Measurements from ENCODE around the gene IGF1R. TPM values are rescaled to one million over a fixed set of nuclear protein-coding genes. Genes with fewer than 3 reads are reported as not detected.

IGF1R gene
- total RNA-seq, 4 donors from 2014 or later, result 87.8 to 173 (median 107) TPM

- no peak overlapping the region for H3K4me3 ChIP-seq
- no peaks in the 10 kb centered on the region for H3K36me3 ChIP-seq
- no peaks in the 10 kb centered on the region for H3K27me3 ChIP-seq
- no peaks in the 10 kb centered on the region for H3K9me3 ChIP-seq
- TF ChIP-seq, protein P1, sequence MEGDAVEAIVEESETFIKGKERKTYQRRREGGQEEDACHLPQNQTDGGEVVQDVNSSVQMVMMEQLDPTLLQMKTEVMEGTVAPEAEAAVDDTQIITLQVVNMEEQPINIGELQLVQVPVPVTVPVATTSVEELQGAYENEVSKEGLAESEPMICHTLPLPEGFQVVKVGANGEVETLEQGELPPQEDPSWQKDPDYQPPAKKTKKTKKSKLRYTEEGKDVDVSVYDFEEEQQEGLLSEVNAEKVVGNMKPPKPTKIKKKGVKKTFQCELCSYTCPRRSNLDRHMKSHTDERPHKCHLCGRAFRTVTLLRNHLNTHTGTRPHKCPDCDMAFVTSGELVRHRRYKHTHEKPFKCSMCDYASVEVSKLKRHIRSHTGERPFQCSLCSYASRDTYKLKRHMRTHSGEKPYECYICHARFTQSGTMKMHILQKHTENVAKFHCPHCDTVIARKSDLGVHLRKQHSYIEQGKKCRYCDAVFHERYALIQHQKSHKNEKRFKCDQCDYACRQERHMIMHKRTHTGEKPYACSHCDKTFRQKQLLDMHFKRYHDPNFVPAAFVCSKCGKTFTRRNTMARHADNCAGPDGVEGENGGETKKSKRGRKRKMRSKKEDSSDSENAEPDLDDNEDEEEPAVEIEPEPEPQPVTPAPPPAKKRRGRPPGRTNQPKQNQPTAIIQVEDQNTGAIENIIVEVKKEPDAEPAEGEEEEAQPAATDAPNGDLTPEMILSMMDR (IDR thresholded peaks at IDR 0.05), result no peak
- TF ChIP-seq POLR2AphosphoS5 (IDR thresholded peaks at IDR 0.05) (no peak), EP300 (IDR thresholded peaks at IDR 0.05) (no peak), POLR2A (IDR thresholded peaks at IDR 0.05) (no peak)
- peaks cover 36% of the 10 kb centered on the region for H3K4me1 ChIP-seq
- 48% methylated on average over 3 of the region's 3 CpGs for WGBS
- no peak overlapping the region for H3K27ac ChIP-seq
- no peak for DNase-seq (ENCODE audit: low spot score in 2 of 2)
These were observed 224.4 kb downstream of the IGF1R start for GRCh38 chr15:98872774-98873173.

- peak overlapping the region; percentile 31 for H3K27ac ChIP-seq
- no peak overlapping the region for H3K4me3 ChIP-seq
- no peaks in the 10 kb centered on the region for H3K27me3 ChIP-seq
- TF ChIP-seq, protein P1 (IDR thresholded peaks at IDR 0.05), result no peak
- TF ChIP-seq POLR2AphosphoS5 (IDR thresholded peaks at IDR 0.05), result no peak
- no peaks in the 10 kb centered on the region for H3K36me3 ChIP-seq
- H3K4me1 ChIP-seq, result peaks cover 33% of the 10 kb centered on the region
- H3K9me3 ChIP-seq, result no peaks in the 10 kb centered on the region
- DNase-seq (ENCODE audit: low spot score in 2 of 2), result no peak
- 24% methylated on average over 12 of the region's 12 CpGs for WGBS
These were observed 225.3 kb downstream of the IGF1R start for GRCh38 chr15:98873441-98874218.

DNA sequence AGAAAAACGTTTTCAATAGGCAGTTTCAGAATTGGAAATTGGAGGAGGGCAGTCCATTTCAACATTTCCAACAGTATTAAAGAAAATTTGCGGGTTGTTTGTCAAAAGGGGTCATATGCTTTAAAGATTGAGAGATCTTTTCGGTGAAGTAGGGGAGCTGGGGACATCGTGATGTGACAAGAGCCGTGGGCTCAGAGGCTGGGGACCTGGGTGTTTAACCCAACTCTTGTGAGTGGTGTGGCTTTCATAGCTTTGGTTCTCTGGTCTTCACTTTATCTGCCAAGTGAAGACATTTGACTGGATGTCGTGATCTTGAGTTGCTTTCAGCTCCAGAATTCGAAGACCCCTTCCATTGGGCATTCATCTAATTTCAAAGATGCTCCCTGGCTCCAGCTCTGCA, 226.0 kb downstream of the IGF1R start:
- TF ChIP-seq EP300 (IDR thresholded peaks at IDR 0.05) (no peak), POLR2AphosphoS5 (IDR thresholded peaks at IDR 0.05) (no peak), POLR2A (IDR thresholded peaks at IDR 0.05) (no peak)
- TF ChIP-seq, protein P1 (IDR thresholded peaks at IDR 0.05), result no peak
- Histone ChIP-seq H3K36me3 (no peaks in the 10 kb centered on the region), H3K27me3 (no peaks in the 10 kb centered on the region), H3K9me3 (no peaks in the 10 kb centered on the region), H3K27ac (peak overlapping the region; percentile 31), H3K4me3 (no peak overlapping the region), H3K4me1 (peaks cover 30% of the 10 kb centered on the region)
- WGBS, result 69% methylated on average over 7 of the region's 7 CpGs
- DNase-seq (ENCODE audit: low spot score in 2 of 2), result no peak

DNA sequence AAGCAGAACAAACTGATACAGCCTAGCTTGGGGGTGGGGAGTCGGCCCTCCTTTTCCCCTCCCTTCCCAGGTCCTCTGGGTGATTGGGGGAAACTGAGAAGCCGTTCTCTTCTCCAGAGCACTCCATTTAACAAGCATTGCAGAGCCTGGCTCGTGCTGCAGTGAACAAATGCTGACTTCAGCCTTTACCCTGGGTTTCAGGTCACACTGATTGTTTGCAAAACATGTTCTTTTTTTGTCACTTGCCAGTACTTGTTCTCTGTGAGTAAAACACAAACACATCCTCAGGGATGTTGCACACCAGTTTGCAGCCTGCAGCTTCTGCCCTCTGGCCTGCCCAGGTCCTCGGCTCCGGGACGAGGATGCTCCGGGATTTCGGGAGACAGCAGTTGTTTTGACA, 226.4 kb downstream of the IGF1R start:
- 25% methylated on average over 8 of the region's 8 CpGs for WGBS
- Histone ChIP-seq H3K36me3 (no peaks in the 10 kb centered on the region), H3K27me3 (no peaks in the 10 kb centered on the region), H3K4me1 (peaks cover 30% of the 10 kb centered on the region), H3K9me3 (no peaks in the 10 kb centered on the region), H3K4me3 (no peak overlapping the region), H3K27ac (peak overlapping the region; percentile 31)
- no peak for TF ChIP-seq POLR2A (IDR thresholded peaks at IDR 0.05)
- TF ChIP-seq, protein P1 (IDR thresholded peaks at IDR 0.05), result no peak
- TF ChIP-seq EP300 (IDR thresholded peaks at IDR 0.05), result no peak
- TF ChIP-seq POLR2AphosphoS5 (IDR thresholded peaks at IDR 0.05), result no peak
- no peak for DNase-seq (ENCODE audit: low spot score in 2 of 2)

DNA sequence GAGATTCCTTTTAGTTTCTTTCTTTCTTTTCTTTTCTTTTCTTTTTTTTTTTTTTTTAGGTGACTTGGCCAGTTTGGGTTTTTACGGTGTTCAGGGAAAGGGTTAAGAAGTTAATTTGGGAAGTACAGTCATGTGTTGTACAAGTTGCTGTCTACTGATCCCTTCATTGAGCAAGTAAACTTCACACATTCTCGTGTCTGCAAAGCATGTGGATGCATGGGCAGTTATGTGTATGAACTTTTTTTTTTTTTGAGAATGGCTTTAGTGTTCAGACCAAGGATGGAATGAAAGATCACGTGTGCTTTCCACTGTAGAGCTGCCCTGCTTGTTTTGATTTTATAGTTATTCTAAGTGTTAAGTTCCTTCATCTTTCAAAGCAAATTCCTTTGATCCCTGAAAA, 227.0 kb downstream of the IGF1R start:
- H3K4me1 ChIP-seq, result peaks cover 30% of the 10 kb centered on the region
- no peaks in the 10 kb centered on the region for H3K9me3 ChIP-seq
- 31% methylated on average over 3 of the region's 3 CpGs for WGBS
- TF ChIP-seq POLR2A (IDR thresholded peaks at IDR 0.05) (no peak), POLR2AphosphoS5 (IDR thresholded peaks at IDR 0.05) (no peak), EP300 (IDR thresholded peaks at IDR 0.05) (no peak)
- TF ChIP-seq, protein P1 (IDR thresholded peaks at IDR 0.05), result no peak
- no peak overlapping the region for H3K4me3 ChIP-seq
- DNase-seq (ENCODE audit: low spot score in 2 of 2), result no peak
- no peak overlapping the region for H3K27ac ChIP-seq
- no peaks in the 10 kb centered on the region for H3K36me3 ChIP-seq
- H3K27me3 ChIP-seq, result no peaks in the 10 kb centered on the region

Measured in suprapubic skin (tissue), 4 donors.